Hematopoietic multipotent progenitor cell treated with erythropoietin and hydrocortisone succinate and interleukin-3 and kit ligand, for 4 days (in vitro differentiated cells): ENCODE data around the gene RAD51B.
A peak's percentile ranks its signal among the peaks of the same experiment; 100 is the strongest.

Experiments used
- DNase-seq: peaks from one replicate; pipeline ENCODE4 v3.0.0-alpha.2; 2015

RAD51B gene

GRCh38 chr14:68124979-68125731, 305.6 kb downstream of the RAD51B start:
- DNase-seq = no peak

DNA sequence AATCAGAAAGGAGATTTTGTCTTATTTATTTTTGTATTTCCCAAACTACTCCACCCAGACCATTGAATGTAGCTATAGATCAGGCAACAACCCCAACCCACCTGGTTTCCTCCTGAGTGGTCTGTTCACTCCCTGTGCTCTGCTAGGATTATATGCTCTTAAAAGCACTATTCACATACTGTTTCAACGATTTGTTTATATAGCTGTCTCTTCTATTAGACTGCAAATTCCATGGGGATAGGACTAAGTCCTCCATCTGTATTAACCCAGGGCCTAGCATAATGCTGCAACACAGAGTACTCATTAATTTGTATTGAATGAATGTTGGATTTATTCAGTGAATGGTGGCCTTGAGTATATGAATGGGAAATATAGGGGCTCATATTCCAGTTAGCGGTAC, 307.6 kb downstream of the RAD51B start:
- DNase-seq = no peak

DNA sequence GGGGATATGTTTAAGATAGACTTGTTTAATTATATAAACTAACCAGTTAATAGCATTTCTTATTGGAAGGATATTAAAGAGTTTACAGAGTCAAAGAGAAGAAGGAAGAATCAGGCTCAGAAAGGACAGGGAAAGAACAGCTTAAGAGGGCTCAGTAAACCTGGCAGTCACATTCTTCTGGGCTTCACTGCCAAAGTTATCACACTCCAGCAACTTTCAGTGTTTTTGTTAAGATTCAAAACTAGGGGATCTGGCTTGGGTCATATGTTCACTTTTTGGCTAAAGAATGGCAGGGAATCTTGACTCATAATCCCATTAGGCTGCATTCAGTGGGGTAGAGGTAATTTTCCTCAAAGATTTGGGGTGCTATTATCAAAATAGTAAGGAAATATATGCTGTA, 312.3 kb downstream of the RAD51B start:
- DNase-seq = no peak

- DNase-seq = no peak
These were observed 313.1 kb downstream of the RAD51B start for GRCh38 chr14:68132563-68133121.

- DNase-seq = no peak
These were observed 314.3 kb downstream of the RAD51B start for GRCh38 chr14:68133856-68134255.

DNA sequence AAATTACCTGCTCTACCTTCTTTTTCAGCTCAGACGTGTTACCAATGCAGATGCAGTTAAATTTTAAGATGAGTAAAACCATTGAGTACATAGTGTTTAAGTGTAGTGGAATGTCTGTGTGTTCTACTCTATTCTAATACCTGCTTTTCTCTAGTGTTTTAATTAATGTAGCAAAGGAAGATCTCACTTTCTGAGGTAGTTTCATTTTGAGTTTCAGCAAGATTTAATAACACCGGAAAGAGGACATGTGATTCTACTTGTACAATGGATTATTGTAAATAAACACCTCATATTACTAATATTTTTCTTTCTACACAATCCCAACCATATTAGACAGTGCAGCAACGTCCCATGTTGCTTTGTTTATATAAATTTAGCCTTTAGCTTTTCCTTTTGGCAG, 315.4 kb downstream of the RAD51B start:
- DNase-seq = no peak

DNA sequence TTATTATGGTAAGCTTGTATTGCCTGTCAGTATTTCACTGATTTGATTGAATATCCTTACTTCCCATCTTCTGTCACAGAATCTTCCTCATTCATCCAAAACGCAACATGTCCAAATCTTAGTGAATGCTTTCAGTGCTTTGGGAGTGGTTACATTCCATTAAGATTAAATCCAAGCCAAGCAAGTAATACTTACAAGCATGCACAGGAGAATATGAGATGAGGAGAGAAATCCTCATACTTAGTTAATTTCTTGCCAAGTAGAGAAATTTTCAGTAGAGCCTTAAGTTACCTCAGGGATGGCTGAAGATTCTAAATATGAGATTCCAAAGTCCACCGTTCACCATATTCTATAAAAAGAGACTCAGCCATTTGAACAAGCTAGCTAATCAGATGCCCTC, 316.0 kb downstream of the RAD51B start:
- no peak for DNase-seq

DNA sequence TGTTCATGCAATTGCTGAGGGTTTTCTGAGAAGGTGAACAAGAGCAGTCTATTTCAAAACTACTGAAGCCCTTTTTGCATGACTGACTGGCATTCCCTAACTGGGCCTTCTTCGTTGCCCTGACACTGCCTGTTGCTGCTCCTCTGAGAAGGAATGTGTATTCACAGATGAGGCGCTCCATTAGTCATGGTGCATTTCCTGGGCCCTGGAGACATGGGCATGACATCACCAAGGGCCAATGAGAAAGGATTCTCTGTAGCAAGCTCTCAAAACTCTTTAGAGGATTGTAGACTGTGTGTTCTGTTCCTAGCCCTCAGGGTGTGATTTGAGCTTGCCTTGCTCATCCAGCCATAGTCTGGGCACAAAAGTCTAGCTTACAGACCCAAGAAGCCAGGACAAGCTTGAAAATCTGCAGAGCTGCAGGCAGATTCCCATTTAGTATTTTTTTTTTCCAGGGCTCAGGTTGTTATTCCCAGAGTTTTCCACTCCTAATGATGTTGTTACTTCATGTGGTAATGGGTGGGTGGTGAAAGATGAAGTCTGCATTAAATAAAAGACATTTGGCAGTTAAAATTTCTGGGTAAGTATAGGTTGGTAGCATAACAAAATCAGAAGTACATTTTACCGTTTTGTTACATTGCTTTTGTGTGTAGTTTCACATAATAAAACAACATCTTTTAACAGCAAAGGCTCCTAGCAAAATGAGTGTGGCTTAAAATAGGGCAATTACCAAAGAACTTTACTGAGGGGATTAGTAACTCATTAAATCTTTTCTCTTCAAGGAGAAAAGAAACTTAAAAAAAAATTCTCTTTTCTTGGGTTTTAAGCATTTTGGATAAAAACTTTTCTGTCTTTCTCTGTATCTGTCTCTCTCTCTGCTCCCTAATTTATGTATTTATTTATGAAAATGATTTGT, 318.4 kb downstream of the RAD51B start:
- no peak for DNase-seq

DNA sequence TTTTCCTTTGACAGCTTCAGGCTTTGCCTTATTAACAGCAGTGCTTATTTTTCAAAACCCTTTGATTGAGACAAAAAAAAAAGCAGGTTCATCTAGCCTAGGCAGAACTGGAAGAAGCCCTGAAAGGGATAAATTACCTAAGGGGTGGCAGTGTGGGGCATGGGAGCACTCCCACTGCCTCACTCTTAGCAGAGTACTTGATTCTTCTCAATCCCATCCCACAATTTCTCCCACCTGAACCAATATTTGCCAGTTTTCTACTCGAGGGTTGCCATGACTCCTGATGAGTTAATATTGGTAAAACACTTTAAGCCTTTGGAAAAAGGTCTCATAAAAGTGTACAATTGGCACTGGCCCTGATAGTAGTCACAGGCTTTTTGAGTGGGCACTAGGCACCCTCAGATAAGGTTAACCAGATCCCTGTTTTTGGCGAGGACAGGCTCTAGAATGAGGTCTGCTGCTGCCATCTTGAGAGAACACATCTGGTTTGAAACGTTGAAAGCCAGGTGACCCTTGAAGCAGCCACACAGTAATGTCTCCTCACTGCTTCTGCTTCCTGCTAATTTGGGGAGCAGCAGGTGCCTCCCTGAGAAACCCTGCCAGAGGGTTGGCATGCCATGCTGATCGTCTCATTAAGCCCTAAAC, 320.0 kb downstream of the RAD51B start:
- no peak for DNase-seq

GRCh38 chr14:68140076-68140741, 320.6 kb downstream of the RAD51B start:
- no peak for DNase-seq

GRCh38 chr14:68140806-68141205, 321.2 kb downstream of the RAD51B start:
- DNase-seq = no peak

GRCh38 chr14:68141281-68142088, 321.9 kb downstream of the RAD51B start:
- no peak for DNase-seq

GRCh38 chr14:68143341-68143841, 323.8 kb downstream of the RAD51B start:
- DNase-seq = peak; percentile 90

- peak; percentile 37 for DNase-seq
These were observed 324.6 kb downstream of the RAD51B start for GRCh38 chr14:68144051-68144681.

DNA sequence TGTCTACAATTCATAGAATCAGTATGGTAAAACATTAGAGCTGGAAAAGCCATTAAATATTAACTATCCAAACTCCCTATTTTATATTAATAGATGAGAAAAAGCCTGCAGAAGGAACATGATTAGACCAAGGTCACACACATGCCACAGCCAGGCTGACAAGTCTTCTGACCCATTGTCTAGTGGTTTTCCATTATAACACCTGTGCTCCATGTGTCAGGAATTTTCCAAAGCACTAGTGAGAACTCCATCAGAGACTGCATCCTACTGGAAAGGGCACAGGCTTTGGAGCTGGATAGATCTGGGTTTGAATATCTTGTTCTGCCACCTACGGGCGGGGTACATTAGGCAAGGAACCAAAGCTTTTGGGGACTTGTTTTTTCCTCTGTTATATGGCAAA, 325.5 kb downstream of the RAD51B start:
- DNase-seq = no peak

DNA sequence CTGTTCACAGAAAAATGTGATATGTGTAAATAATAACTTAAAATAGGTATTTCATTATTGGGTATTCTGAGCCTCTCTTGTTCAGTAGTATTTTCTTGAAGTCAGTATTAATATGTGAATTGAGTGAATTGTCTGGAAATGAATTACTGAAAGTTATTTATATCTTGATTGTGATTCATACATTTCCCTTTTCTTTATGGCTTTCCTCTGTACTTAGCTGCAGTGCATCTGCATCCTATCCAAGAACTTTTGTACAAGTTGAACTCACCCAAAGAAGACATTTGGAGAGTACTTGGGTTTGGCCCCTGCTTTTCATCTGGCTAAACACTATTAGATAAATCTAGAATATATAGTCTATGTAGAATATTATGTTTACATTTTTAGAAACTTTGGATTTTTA, 326.0 kb downstream of the RAD51B start:
- DNase-seq = no peak

DNA sequence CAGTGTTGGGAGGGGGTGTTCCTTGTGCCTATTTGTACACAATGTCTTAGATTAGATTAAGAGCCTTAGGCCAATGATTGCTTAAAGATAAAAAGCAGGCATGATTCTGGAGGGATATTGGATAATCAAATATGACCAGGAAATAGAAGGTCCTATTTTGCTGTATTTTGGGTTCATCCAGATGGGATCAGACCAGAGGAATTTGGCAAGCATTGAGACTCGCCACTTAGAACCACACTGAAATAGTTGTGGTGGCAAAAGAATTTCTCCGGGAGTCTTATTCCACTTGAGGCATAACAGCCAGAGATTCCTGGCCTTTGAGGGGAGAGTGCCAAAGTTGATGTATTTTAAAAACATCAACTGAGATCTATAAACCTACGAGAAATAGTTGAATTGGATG, 327.2 kb downstream of the RAD51B start:
- no peak for DNase-seq

DNA sequence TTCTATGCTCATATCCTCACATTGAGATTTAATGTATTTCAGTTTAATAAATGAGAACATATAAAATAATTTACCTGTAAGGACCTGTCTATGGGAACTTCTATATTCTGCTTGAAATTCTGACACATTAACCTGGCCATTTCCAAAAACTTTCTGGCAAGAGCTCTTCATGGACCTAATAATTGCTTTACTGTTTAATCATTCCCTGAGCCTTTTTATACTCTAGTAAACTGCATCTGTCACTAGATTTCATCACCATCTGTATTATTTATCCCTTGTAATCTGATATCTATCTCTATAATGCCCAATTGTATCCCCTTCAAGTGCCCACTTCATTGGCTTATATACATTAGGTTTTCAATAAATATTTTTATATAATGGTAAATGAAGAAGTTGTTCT, 327.7 kb downstream of the RAD51B start:
- DNase-seq = no peak

GRCh38 chr14:68148276-68148675, 328.7 kb downstream of the RAD51B start:
- DNase-seq = no peak

DNA sequence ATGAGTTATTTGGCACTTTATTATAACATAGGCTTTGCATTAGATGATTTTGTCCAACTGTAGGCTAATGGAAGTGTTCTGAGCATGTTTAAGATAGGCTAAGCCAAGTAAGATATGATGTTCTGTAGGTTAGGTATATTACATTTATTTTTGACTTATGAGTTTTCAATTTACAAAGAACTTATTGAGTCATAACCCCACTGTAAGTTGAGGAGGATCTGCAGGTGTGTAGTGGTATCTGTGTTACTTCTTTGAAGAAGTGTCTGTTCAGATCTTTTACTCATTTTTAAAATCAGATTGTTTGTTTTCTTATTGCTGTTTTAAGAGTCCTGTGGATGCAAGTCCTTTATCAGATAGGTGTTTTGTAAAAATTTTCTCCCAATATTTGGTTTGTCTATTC, 329.2 kb downstream of the RAD51B start:
- no peak for DNase-seq

- DNase-seq = no peak
These were observed 333.7 kb downstream of the RAD51B start for GRCh38 chr14:68153275-68153674.
